Liver (tissue), 9 donors: ENCODE data around the gene RBM22. TPM values are rescaled to one million over a fixed set of nuclear protein-coding genes. Genes with fewer than 3 reads are reported as not detected.

Experiments used
- DNase-seq: peaks from one replicate; pipeline ENCODE4 v3.0.0-alpha.2; 2017; ENCODE audit warnings: low spot score
- H3K27ac ChIP-seq, 2 donors: one replicate each; pipeline ENCODE4 v1.7.0; 2013; ENCODE audit warnings: inconsistent platforms in 2 of 2, low read length in 2 of 2, control low read depth in 1 of 2, low read depth in 1 of 2, mild to moderate bottlenecking in 1 of 2
- H3K27me3 ChIP-seq, 4 donors: one replicate each; pipeline versions ENCODE4 v1.6.1 to v1.7.0; 2013; ENCODE audit warnings: low read length in 3 of 4, inconsistent platforms in 1 of 4, mild to moderate bottlenecking in 1 of 4, moderate library complexity in 1 of 4; ENCODE audit not compliant: control insufficient read depth in 4 of 4, insufficient read depth in 4 of 4
- H3K36me3 ChIP-seq, 4 donors: one replicate each; pipeline versions ENCODE4 v1.6.1 to v1.7.0; 2013; ENCODE audit warnings: low read length in 3 of 4, mild to moderate bottlenecking in 3 of 4, low read depth in 1 of 4, moderate library complexity in 1 of 4; ENCODE audit not compliant: control insufficient read depth in 4 of 4, insufficient read depth in 3 of 4
- H3K4me1 ChIP-seq, 4 donors: one replicate each; pipeline versions ENCODE4 v1.6.1 to v1.7.0; 2013; ENCODE audit warnings: low read length in 3 of 4, mild to moderate bottlenecking in 3 of 4, moderate library complexity in 1 of 4; ENCODE audit not compliant: control insufficient read depth in 4 of 4, insufficient read depth in 4 of 4
- H3K4me3 ChIP-seq, 3 donors: one replicate each; pipeline versions ENCODE4 v1.6.1 to v1.7.0; 2013; ENCODE audit warnings: low read length in 3 of 3, control low read depth in 1 of 3, low read depth in 1 of 3, mild to moderate bottlenecking in 1 of 3
- H3K9ac ChIP-seq, 2 donors: one replicate each; pipeline ENCODE4 v1.7.0; 2013; ENCODE audit warnings: low read length in 2 of 2, mild to moderate bottlenecking in 2 of 2, moderate library complexity in 2 of 2, control low read depth in 1 of 2, low read depth in 1 of 2
- H3K9me3 ChIP-seq, 4 donors: one replicate each; pipeline versions ENCODE4 v1.6.1 to v1.7.0; 2013; ENCODE audit warnings: low read length in 3 of 4; ENCODE audit not compliant: control insufficient read depth in 4 of 4
- CTCF ChIP-seq: fragments of 150-350 bp; IDR thresholded peaks from 2 replicates; pipeline ENCODE4 v1.5.1; 2017; ENCODE audit warnings: improper control_type of control experiment, low read depth, low read length; ENCODE audit not compliant: missing input control
- JUND ChIP-seq, 2 donors: IDR thresholded peaks; 2 replicates each; pipeline ENCODE4 v1.6.1; 2016; ENCODE audit warnings: antibody characterized with exemption in 2 of 2
- NR2F2 ChIP-seq: IDR thresholded peaks from 2 replicates; pipeline ENCODE4 v1.6.1; 2016; ENCODE audit warnings: antibody characterized with exemption
- RAD21 ChIP-seq, 2 donors: IDR thresholded peaks; 2 replicates each; pipeline ENCODE4 v1.6.1; 2016; ENCODE audit warnings: antibody characterized with exemption in 2 of 2, mild to moderate bottlenecking in 2 of 2
- REST ChIP-seq: IDR thresholded peaks from 2 replicates; pipeline ENCODE4 v1.6.1; 2016; ENCODE audit warnings: antibody characterized with exemption, mild to moderate bottlenecking
- WGBS: extraction: QIAGEN DNeasy Blood & Tissue Kit; methylation state at CpG from one replicate; pipeline ENCODE4 v1.1.7; 2013; 5-methylcytosine and 5-hydroxymethylcytosine counted together
- polyA plus RNA-seq, 2 donors: library from polyadenylated mRNA; stranded (reverse) in 1 of 2; unstranded in 1 of 2; fragments of 200-250 nt in 1 of 2; fragments of >200 nt in 1 of 2; fragmentation: Nextera tagmentation in 1 of 2; extraction: Ambion mirVana in 1 of 2; gene quantifications; one replicate each; pipeline versions ENCODE4 v1.2.1 to v1.2.3, GENCODE V29; 2013 to 2015
- total RNA-seq, 2 donors: library from RNA; depleted of rRNA; stranded (reverse); fragments of >200 nt; gene quantifications; one replicate each; pipeline ENCODE4 v1.2.3, GENCODE V29; 2014
- donor health status: healthy.
- donor health status: healthy.
- donor health status: healthy.
- donor health status: healthy.
- donor health status: healthy.

Gene RBM22
- total and polyA plus RNA-seq, 4 donors = 10.7 to 19.7 (median 12.3) TPM

- DNase-seq = no peak
- H3K27ac ChIP-seq = peak overlapping the region; percentile 83 to 99
- no peaks in the 10 kb centered on the region for H3K27me3 ChIP-seq
- H3K4me1 ChIP-seq = peaks cover 28 to 85% (median 78%) of the 10 kb centered on the region in 4 donors
- H3K4me3 ChIP-seq = peak overlapping the region; percentile 58 to 96 (median 81)
- peak overlapping the region; percentile 83 to 85 for H3K9ac ChIP-seq
- 21% methylated on average over 9 of the region's 9 CpGs for WGBS
- TF ChIP-seq NR2F2 = peak; percentile 14
- no peak for TF ChIP-seq REST
- TF ChIP-seq JUND (IDR thresholded peaks at IDR 0.05) = no peak
- no peak for TF ChIP-seq CTCF
- TF ChIP-seq RAD21 (IDR thresholded peaks at IDR 0.05) = no peak
- no peaks in the 10 kb centered on the region for H3K9me3 ChIP-seq
- no peaks in the 10 kb centered on the region for H3K36me3 ChIP-seq
These were observed 59.8 kb downstream of the RBM22 start for GRCh38 chr5:150641006-150641570.

Other genes with a start within 250 kb of the RBM22 start
- 100 to 1,000 TPM in 1 of 2 donors, 10 to 100 TPM in 1; 39.5 to 103 TPM for gene NDST1, start 192.9 kb downstream of the RBM22 start, total RNA-seq
- gene NDST1, start 192.9 kb downstream of the RBM22 start, polyA plus RNA-seq = 10 to 100 TPM; 10.3 to 38.5 TPM
- gene SYNPO, start 60.4 kb downstream of the RBM22 start, total RNA-seq = 10 to 100 TPM in 1 of 2 donors, 1 to 10 TPM in 1; 1.1 to 17.5 TPM
- 10 to 100 TPM in 1 of 2 donors, 1 to 10 TPM in 1; 3.9 to 36.6 TPM for gene SYNPO, start 60.4 kb downstream of the RBM22 start, polyA plus RNA-seq
- under 1 TPM in 1 of 2 donors, not detected in 1; 0.09 TPM for gene MYOZ3, start 39.8 kb downstream of the RBM22 start, total RNA-seq
- under 1 TPM; 0.03 to 0.04 TPM for gene MYOZ3, start 39.8 kb downstream of the RBM22 start, polyA plus RNA-seq
- 10 to 100 TPM; 28.6 to 29.6 TPM for gene DCTN4, start 58.0 kb upstream of the RBM22 start, total RNA-seq
- 10 to 100 TPM; 10.3 to 11.8 TPM for gene DCTN4, start 58.0 kb upstream of the RBM22 start, polyA plus RNA-seq
- 1 to 10 TPM; 3.9 to 5.7 TPM for gene SMIM3, start 77.7 kb upstream of the RBM22 start, total RNA-seq
- 1 to 10 TPM; 3.0 to 3.3 TPM for gene SMIM3, start 77.7 kb upstream of the RBM22 start, polyA plus RNA-seq
- under 1 TPM in 1 of 2 donors, not detected in 1; 0.08 TPM for gene IRGM, start 145.5 kb upstream of the RBM22 start, total RNA-seq
- gene IRGM, start 145.5 kb upstream of the RBM22 start, polyA plus RNA-seq = under 1 TPM in 1 of 2 donors, not detected in 1; 0.02 TPM
- gene ZNF300, start 203.9 kb upstream of the RBM22 start, total RNA-seq = under 1 TPM; 0.59 to 0.84 TPM
- under 1 TPM; 0.28 to 0.53 TPM for gene ZNF300, start 203.9 kb upstream of the RBM22 start, polyA plus RNA-seq